ENCODE measurements around the gene TMEM229B. TPM values are rescaled to one million over a fixed set of nuclear protein-coding genes. Genes with fewer than 3 reads are reported as not detected.

TMEM229B gene
- total RNA-seq, 5 donors from 2014 or later (not counting 1 experiment from before 2014, with no cell fraction given), result 19.0 to 41.7 (median 32.3) TPM

DNA sequence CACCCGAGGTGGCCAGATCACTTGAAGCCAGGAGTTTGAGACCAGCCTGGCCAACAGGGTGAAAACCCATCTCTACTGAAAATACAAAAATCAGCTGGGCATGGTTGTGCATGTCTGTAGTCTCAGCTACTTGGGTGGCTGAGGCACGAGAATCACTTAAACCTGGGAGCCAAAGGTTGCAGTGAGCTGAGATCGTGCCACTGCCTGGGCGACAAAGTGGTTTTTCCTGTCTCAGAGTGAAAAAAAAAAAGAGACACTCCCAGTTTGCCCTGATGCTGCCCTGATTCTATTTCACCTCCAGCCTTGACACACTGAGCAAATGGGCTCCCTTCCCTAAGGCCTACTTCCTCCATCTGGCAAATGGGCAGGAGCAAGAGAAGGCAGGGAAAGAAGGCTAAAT lies 48.0 kb downstream of the TMEM229B start:
- 83% methylated on average over 3 of the region's 4 CpGs for WGBS (ENCODE audit: insufficient coverage)
- ATAC-seq (replicated peaks in 1 of 4) (no peak), DNase-seq (no peak)
- no peak overlapping the region for H3K4me3 ChIP-seq (ENCODE audit: control insufficient read depth in 1 of 2, extremely low read depth in 1 of 2, low read length in 1 of 2)
- no peak overlapping the region for H3K27ac ChIP-seq (ENCODE audit: low read length)
- no peaks in the 10 kb centered on the region for H3K9me3 Mint-ChIP-seq
- ChIA-PET POLR2A (no interaction called here), CTCF (no interaction called here)
- H3K36me3 ChIP-seq (ENCODE audit: control insufficient read depth in 2 of 2, extremely low read depth in 1 of 2, insufficient read depth in 1 of 2, low read length in 1 of 2), result no peaks in the 10 kb centered on the region
- no peak overlapping the region for H3K4me3 Mint-ChIP-seq
- H3K4me1 ChIP-seq (ENCODE audit: control insufficient read depth in 1 of 2, extremely low read depth in 1 of 2, insufficient read depth in 2 of 2, low read length in 2 of 2), result no peaks in the 10 kb centered on the region
- no peaks in the 10 kb centered on the region for H3K9me3 ChIP-seq
- peaks cover 0 to 9% of the 10 kb centered on the region in 2 experiments for H3K27me3 ChIP-seq (replicated peaks in 1 of 2; ENCODE audit: control insufficient read depth in 2 of 2, extremely low read depth in 1 of 2, insufficient read depth in 2 of 2, low read length in 1 of 2)
- H3K4me1 Mint-ChIP-seq, result no peaks in the 10 kb centered on the region
- no peak overlapping the region for H3K27ac Mint-ChIP-seq
- peaks cover 16 to 20% of the 10 kb centered on the region in 2 donors for H3K27me3 Mint-ChIP-seq
- H3K36me3 Mint-ChIP-seq, result no peaks in the 10 kb centered on the region

DNA sequence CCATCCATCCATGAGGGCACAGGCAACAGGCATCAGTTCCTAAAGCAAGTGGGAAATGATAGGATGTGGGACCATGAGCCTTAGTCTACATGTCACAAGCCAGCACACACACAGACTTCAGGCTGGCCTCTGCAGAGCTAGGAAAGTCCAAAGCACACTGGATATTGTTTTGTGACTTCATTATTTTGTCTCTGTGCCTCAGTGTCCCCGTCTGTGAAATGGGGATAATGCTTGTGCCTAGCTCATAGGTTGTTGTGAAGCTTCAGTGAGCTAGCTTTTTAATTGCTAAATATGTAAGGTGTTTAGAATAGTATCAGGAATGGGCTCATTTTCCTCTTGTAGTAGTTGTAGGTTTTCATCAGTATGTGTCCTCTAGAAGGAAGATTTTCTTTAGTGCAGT lies 49.6 kb downstream of the TMEM229B start:
- WGBS (ENCODE audit: insufficient coverage), result 100% methylated on average over 1 of the region's 1 CpG
- no peak for ATAC-seq (replicated peaks in 1 of 4)
- H3K4me3 ChIP-seq (ENCODE audit: control insufficient read depth in 1 of 2, extremely low read depth in 1 of 2, low read length in 1 of 2), result no peak overlapping the region
- DNase-seq, result no peak
- no peak overlapping the region for H3K4me3 Mint-ChIP-seq
- no peaks in the 10 kb centered on the region for H3K4me1 ChIP-seq (ENCODE audit: control insufficient read depth in 1 of 2, extremely low read depth in 1 of 2, insufficient read depth in 2 of 2, low read length in 2 of 2)
- no peaks in the 10 kb centered on the region for H3K9me3 ChIP-seq
- peaks cover 0 to 9% of the 10 kb centered on the region in 2 experiments for H3K27me3 ChIP-seq (replicated peaks in 1 of 2; ENCODE audit: control insufficient read depth in 2 of 2, extremely low read depth in 1 of 2, insufficient read depth in 2 of 2, low read length in 1 of 2)
- POLR2A ChIA-PET, result no interaction called here
- H3K27me3 Mint-ChIP-seq, result peaks cover 11 to 13% of the 10 kb centered on the region in 2 donors
- no peaks in the 10 kb centered on the region for H3K36me3 ChIP-seq (ENCODE audit: control insufficient read depth in 2 of 2, extremely low read depth in 1 of 2, insufficient read depth in 1 of 2, low read length in 1 of 2)
- H3K36me3 Mint-ChIP-seq, result no peaks in the 10 kb centered on the region
- no peaks in the 10 kb centered on the region for H3K9me3 Mint-ChIP-seq
- no peak overlapping the region for H3K27ac ChIP-seq (ENCODE audit: low read length)
- CTCF ChIA-PET, result no interaction called here
- no peak overlapping the region for H3K27ac Mint-ChIP-seq
- H3K4me1 Mint-ChIP-seq, result no peaks in the 10 kb centered on the region

DNA sequence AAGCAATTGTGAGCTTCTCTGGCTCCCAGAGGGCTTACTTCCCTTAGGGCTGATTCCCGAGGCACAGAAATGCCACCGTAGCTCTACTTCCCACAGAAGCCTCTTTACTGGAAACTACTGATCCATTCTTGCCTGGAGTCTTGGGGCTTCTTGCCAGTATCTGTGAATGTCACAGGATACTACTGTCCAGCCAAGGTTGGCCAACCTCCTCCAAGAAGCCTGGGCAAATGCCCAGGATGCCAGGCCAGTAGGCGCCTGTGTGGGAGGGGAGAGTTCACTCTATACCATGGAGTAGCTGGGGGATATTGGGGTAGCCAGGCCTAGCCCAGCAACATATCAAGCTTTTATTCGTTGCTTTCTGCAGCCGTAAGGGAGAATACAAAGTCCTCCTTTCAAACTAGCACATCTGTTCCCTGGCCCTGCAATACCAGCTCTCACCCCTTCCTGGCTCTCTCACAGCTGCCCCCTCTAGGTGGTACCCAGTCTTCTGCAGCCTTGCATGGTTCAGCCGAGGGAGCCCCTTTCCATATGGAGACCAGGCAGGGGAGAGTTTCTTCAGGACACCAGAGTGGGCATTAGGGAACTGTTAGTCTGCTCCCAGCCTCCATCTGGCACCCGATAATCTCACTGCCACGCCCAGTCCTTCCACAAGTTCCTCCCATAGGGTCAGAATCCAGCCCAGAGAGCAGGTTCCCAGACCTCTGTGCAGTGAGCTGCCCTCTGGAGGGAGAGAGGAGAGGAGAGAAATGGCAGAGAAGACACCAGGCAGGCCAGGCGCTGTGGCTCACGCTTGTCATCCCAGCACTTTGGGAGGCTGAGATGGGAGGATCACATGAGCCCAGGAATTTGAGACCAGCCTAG lies 52.3 kb downstream of the TMEM229B start:
- ATAC-seq (replicated peaks in 1 of 4), result no peak
- Mint-ChIP-seq H3K9me3 (no peaks in the 10 kb centered on the region), H3K4me3 (no peak overlapping the region), H3K27me3 (peaks cover 5 to 8% of the 10 kb centered on the region in 2 donors), H3K27ac (no peak overlapping the region), H3K36me3 (no peaks in the 10 kb centered on the region), H3K4me1 (no peaks in the 10 kb centered on the region)
- Histone ChIP-seq H3K36me3 (ENCODE audit: control insufficient read depth in 2 of 2, extremely low read depth in 1 of 2, insufficient read depth in 1 of 2, low read length in 1 of 2) (no peaks in the 10 kb centered on the region), H3K9me3 (no peaks in the 10 kb centered on the region), H3K27ac (ENCODE audit: low read length) (no peak overlapping the region), H3K27me3 (replicated peaks in 1 of 2; ENCODE audit: control insufficient read depth in 2 of 2, extremely low read depth in 1 of 2, insufficient read depth in 2 of 2, low read length in 1 of 2) (peaks cover 0 to 9% of the 10 kb centered on the region in 2 experiments), H3K4me1 (ENCODE audit: control insufficient read depth in 1 of 2, extremely low read depth in 1 of 2, insufficient read depth in 2 of 2, low read length in 2 of 2) (no peaks in the 10 kb centered on the region), H3K4me3 (ENCODE audit: control insufficient read depth in 1 of 2, extremely low read depth in 1 of 2, low read length in 1 of 2) (no peak overlapping the region)
- 100% methylated on average over 1 of the region's 10 CpGs for WGBS (ENCODE audit: insufficient coverage)
- CTCF ChIA-PET, result interaction anchor here in 1 of 2 donors (0.6 kb wide), 1 partner anchor 358 kb away, joined by 4 read pairs; no protein-coding TSS in a partner anchor
- no peak for DNase-seq
- POLR2A ChIA-PET, result no interaction called here

DNA sequence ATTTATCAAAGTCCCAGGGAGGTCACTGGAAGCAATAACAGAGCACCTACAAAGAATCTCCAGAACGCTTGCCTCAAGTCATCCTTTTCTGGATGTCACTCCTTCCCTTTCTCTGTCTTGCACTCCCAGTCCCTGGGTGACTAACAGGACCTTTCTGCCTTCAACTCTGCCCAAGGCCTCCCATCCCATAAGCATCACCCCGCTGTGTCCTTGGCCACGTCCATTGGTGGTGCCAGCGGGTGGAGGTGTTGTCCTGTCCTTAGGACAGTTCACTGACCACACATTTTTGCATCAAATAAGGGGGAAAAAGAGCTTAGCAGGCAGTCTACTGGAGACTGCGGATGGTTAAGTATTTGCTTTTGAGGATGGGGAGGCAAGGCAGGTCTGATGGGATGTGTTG lies 52.9 kb downstream of the TMEM229B start:
- Mint-ChIP-seq H3K4me3 (no peak overlapping the region), H3K27ac (no peak overlapping the region), H3K9me3 (no peaks in the 10 kb centered on the region), H3K27me3 (peaks cover 5 to 8% of the 10 kb centered on the region in 2 donors), H3K36me3 (no peaks in the 10 kb centered on the region), H3K4me1 (no peaks in the 10 kb centered on the region)
- DNase-seq (no peak), ATAC-seq (replicated peaks in 1 of 4) (no peak)
- H3K4me3 ChIP-seq (ENCODE audit: control insufficient read depth in 1 of 2, extremely low read depth in 1 of 2, low read length in 1 of 2), result no peak overlapping the region
- whole genome bisulfite sequencing (ENCODE audit: insufficient coverage), result 86% methylated on average over 4 of the region's 5 CpGs
- CTCF ChIA-PET, result interaction anchor here in 1 of 2 donors (0.6 kb wide), 1 partner anchor 358 kb away, joined by 4 read pairs; no protein-coding TSS in a partner anchor
- POLR2A ChIA-PET, result no interaction called here
- H3K36me3 ChIP-seq (ENCODE audit: control insufficient read depth in 2 of 2, extremely low read depth in 1 of 2, insufficient read depth in 1 of 2, low read length in 1 of 2), result no peaks in the 10 kb centered on the region
- no peaks in the 10 kb centered on the region for H3K4me1 ChIP-seq (ENCODE audit: control insufficient read depth in 1 of 2, extremely low read depth in 1 of 2, insufficient read depth in 2 of 2, low read length in 2 of 2)
- no peaks in the 10 kb centered on the region for H3K9me3 ChIP-seq
- peaks cover 0 to 9% of the 10 kb centered on the region in 2 experiments for H3K27me3 ChIP-seq (replicated peaks in 1 of 2; ENCODE audit: control insufficient read depth in 2 of 2, extremely low read depth in 1 of 2, insufficient read depth in 2 of 2, low read length in 1 of 2)
- no peak overlapping the region for H3K27ac ChIP-seq (ENCODE audit: low read length)

DNA sequence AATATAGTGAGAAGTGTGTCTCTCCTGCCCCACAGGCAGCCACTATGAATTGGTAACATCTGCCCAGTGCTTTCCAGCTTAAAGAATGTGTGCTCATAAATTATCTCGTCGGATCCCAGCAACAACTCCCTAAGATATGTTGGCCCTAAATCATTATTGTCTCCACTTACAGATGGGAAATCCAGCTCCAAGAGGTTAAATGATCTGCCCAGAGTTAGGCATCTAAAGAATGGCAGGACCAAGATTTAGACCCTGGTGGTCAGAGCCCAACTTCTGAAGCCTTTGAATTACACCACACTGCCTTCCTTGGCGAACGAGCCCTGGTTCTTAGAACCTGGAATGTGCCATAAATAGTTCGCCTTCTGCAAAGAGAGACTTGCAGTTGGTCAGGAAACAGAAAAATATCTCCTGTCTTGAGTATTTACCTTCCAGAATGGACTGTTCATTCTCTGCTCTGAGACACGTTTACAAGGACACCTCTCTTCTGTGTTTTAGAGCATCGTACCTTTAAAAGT lies 56.4 kb downstream of the TMEM229B start:
- no peak overlapping the region for H3K27ac Mint-ChIP-seq
- H3K4me1 ChIP-seq (ENCODE audit: control insufficient read depth in 1 of 2, extremely low read depth in 1 of 2, insufficient read depth in 2 of 2, low read length in 2 of 2), result peaks cover 0 to 4% of the 10 kb centered on the region in 2 experiments
- H3K4me1 Mint-ChIP-seq, result no peaks in the 10 kb centered on the region
- H3K27me3 Mint-ChIP-seq, result peaks cover 2 to 4% of the 10 kb centered on the region in 2 donors
- no peaks in the 10 kb centered on the region for H3K36me3 Mint-ChIP-seq
- ChIA-PET CTCF (interaction anchor here (0.5 to 7.4 kb wide), 2 partner anchors 140 to 208 kb away, joined by 10 to 67 read pairs; no protein-coding TSS in a partner anchor), POLR2A (no interaction called here)
- no peak overlapping the region for H3K4me3 ChIP-seq (ENCODE audit: control insufficient read depth in 1 of 2, extremely low read depth in 1 of 2, low read length in 1 of 2)
- no peaks in the 10 kb centered on the region for H3K36me3 ChIP-seq (ENCODE audit: control insufficient read depth in 2 of 2, extremely low read depth in 1 of 2, insufficient read depth in 1 of 2, low read length in 1 of 2)
- H3K27me3 ChIP-seq (replicated peaks in 1 of 2; ENCODE audit: control insufficient read depth in 2 of 2, extremely low read depth in 1 of 2, insufficient read depth in 2 of 2, low read length in 1 of 2), result peaks cover 0 to 16% of the 10 kb centered on the region in 2 experiments
- no peak overlapping the region for H3K4me3 Mint-ChIP-seq
- no peak for DNase-seq
- no peaks in the 10 kb centered on the region for H3K9me3 Mint-ChIP-seq
- H3K9me3 ChIP-seq, result no peaks in the 10 kb centered on the region
- no peak overlapping the region for H3K27ac ChIP-seq (ENCODE audit: low read length)
- no peak for ATAC-seq (replicated peaks in 1 of 4)
- WGBS (ENCODE audit: insufficient coverage), result 73% methylated on average over 7 of the region's 7 CpGs

DNA sequence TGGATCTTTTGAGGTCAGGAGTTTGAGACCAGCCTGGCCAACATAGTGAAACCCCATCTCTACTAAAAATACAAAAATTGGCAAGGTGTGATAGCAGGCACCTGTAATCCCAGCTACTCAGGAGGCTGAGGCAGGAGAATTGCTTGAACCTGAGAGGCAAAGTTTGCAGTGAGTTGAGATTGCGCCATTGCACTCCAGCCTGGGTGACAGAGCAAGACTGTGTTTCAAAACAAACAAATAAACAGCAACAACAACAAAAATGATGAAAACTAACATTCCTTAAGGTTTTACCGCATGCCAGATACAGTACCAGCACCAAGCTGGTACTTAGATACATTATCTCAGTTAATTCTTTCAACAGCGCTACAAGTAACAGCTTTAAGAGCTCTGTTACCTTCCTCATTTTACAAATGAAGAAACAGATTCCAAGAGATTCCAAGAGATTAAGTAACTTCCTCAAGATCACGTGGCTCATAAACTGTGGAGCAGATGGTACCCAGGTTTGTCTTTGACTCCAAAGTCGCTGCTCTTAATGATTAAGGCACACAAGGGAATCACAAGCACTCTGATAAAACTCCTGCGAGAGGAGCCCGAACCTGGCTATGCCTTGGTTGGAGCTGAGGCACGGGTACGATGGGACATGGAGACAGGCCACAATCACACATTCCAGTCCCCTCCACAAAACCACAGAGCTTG lies 58.9 kb downstream of the TMEM229B start:
- ATAC-seq (replicated peaks in 1 of 4) (no peak), DNase-seq (no peak)
- 82% methylated on average over 8 of the region's 9 CpGs for WGBS (ENCODE audit: insufficient coverage)
- peaks cover 0 to 31% of the 10 kb centered on the region in 2 experiments for H3K27me3 ChIP-seq (replicated peaks in 1 of 2; ENCODE audit: control insufficient read depth in 2 of 2, extremely low read depth in 1 of 2, insufficient read depth in 2 of 2, low read length in 1 of 2)
- Mint-ChIP-seq H3K9me3 (no peaks in the 10 kb centered on the region), H3K27me3 (peaks cover 4 to 14% of the 10 kb centered on the region in 2 donors), H3K27ac (no peak overlapping the region), H3K4me3 (no peak overlapping the region), H3K36me3 (no peaks in the 10 kb centered on the region), H3K4me1 (no peaks in the 10 kb centered on the region)
- no peak overlapping the region for H3K27ac ChIP-seq (ENCODE audit: low read length)
- POLR2A ChIA-PET, result interaction anchor here in 1 of 2 donors (0.7 kb wide), 1 partner anchor 479 kb away, joined by 6 read pairs; no protein-coding TSS in a partner anchor
- CTCF ChIA-PET, result interaction anchor here (0.6 to 7.4 kb wide), 3 partner anchors 142 to 285 kb away, joined by 4 to 67 read pairs (median 42); no protein-coding TSS in a partner anchor
- H3K36me3 ChIP-seq (ENCODE audit: control insufficient read depth in 2 of 2, extremely low read depth in 1 of 2, insufficient read depth in 1 of 2, low read length in 1 of 2), result no peaks in the 10 kb centered on the region
- no peaks in the 10 kb centered on the region for H3K9me3 ChIP-seq
- H3K4me1 ChIP-seq (ENCODE audit: control insufficient read depth in 1 of 2, extremely low read depth in 1 of 2, insufficient read depth in 2 of 2, low read length in 2 of 2), result peaks cover 0 to 8% of the 10 kb centered on the region in 2 experiments
- no peak overlapping the region for H3K4me3 ChIP-seq (ENCODE audit: control insufficient read depth in 1 of 2, extremely low read depth in 1 of 2, low read length in 1 of 2)
